Fibroblast of mammary gland (primary cell): Measurements from ENCODE around the gene ERMARD.
"Not testable (repeated sequence)": the region's sequence is repeated elsewhere in the genome, so short reads cannot be mapped to it uniquely, and the experiment has no call there.

ENCODE experiments used
- DNase-seq: peaks from one replicate; pipeline ENCODE4 v3.0.0-alpha.2; 2010; ENCODE audit warnings: low read depth
- H3K4me3 ChIP-seq: 2 replicates; pipeline ENCODE4 v1.5.1; 2011; ENCODE audit warnings: low read depth, mild to moderate bottlenecking, low read length, moderate library complexity; ENCODE audit not compliant: control insufficient read depth
- CTCF ChIP-seq: conservative IDR thresholded peaks from 2 replicates; pipeline ENCODE4 v1.5.1; 2011; ENCODE audit warnings: low read depth, low read length, inconsistent platforms; ENCODE audit not compliant: control insufficient read depth, insufficient read depth

The ERMARD gene

GRCh38 chr6:169755162-169755561 lies 3.7 kb downstream of the ERMARD start:
- no peak for DNase-seq
- no peak for TF ChIP-seq CTCF

GRCh38 chr6:169763308-169763707 lies 11.9 kb downstream of the ERMARD start:
- H3K4me3 ChIP-seq, result no peak overlapping the region
- TF ChIP-seq CTCF, result no peak
- no peak for DNase-seq

More at GRCh38 chr6:169755162-169755561, 3.7 kb downstream of the ERMARD start:
- H3K4me3 ChIP-seq, result no peak overlapping the region

GRCh38 chr6:169763881-169764280 lies 12.5 kb downstream of the ERMARD start:
- no peak overlapping the region for H3K4me3 ChIP-seq
- no peak for TF ChIP-seq CTCF
- DNase-seq, result no peak

- DNase-seq, H3K4me3 ChIP-seq: not testable (repeated sequence)
Measured at GRCh38 chr6:169765789-169766188, 14.4 kb downstream of the ERMARD start.

- TF ChIP-seq CTCF, result no peak
- H3K4me3 ChIP-seq, result no peak overlapping the region
- DNase-seq, result no peak
Measured at GRCh38 chr6:169766232-169766631, 14.8 kb downstream of the ERMARD start.

GRCh38 chr6:169766921-169767736 lies 15.7 kb downstream of the ERMARD start:
- TF ChIP-seq CTCF, result no peak
- no peak overlapping the region for H3K4me3 ChIP-seq
- DNase-seq, result no peak

- H3K4me3 ChIP-seq, result no peak overlapping the region
- TF ChIP-seq CTCF, result no peak
- DNase-seq, result no peak
Measured at GRCh38 chr6:169774347-169774746, 22.9 kb downstream of the ERMARD start.
